ACHN (cell line): ENCODE data around the gene SH3BP5.

ENCODE experiments used
- DNase-seq: peaks from one replicate; pipeline ENCODE4 v3.0.0-alpha.2; 2015
- in situ Hi-C: cut with HindIII; loops from 2 replicates; pipeline ENCODE4 v1.10.0; 2017; ENCODE audit warnings: low sequenced_read_pairs, low pct_ligation_motif_present, low pct_unique_long_range_greater_than_20kb

Gene SH3BP5

GRCh38 chr3:15205482-15205933 lies 126.9 kb downstream of the SH3BP5 start:
- in situ Hi-C loops, result no loop called here
- no peak for DNase-seq
